ENCODE measurements around the gene KDF1.

DNA sequence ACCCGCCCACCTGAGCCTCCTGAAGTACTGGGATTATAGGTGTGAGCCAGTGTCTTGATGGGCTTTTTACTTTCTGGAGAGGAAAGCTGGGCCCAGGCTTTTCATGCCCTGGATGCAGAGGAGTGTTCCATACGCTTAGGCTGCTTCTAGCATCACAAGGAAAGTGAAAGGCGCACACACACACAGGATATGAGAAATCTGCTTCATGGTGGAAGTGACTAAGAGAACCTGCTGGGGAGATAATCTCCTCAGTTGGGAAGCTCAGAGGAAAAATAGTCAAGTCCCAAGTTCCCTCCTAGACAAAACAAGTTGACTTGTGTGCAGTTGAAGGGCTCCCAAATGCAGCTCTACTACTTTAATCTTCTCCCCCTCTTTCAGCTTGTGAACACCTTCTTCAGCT, 36.6 kb downstream of the KDF1 start:
- TF ChIP-seq CTCF (IDR thresholded peaks at IDR 0.05 in 4 of 5, conservative IDR thresholded peaks at IDR 0.05 in 1 of 5) (no peak), POLR2A (IDR thresholded peaks at IDR 0.05) (no peak)

Measured in gastrocnemius medialis (tissue), 4 donors.